ENCODE results near the gene GFRA4.

The GFRA4 gene

DNA sequence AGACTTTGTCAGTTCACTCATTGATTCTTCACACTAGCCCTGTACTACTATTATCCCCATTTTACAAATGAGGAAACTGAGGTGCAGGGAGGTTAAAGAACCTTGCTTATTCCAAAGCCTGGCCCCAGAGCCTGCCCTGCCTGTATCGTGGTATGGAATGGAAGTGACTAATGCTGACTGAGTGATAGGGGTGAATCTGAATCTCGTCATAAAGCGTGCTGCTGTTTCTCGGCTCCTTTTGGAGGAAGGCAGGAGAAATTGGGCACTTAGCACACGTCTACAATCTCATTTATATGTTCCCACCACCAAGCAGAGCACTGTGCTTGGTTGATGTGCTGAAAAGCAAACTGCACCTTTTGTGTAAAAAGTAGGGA, 17.1 kb downstream of the GFRA4 start:
- Mint-ChIP-seq H3K27ac (no peak overlapping the region), H3K27me3 (no peaks in the 10 kb centered on the region), H3K4me1 (no peaks in the 10 kb centered on the region), H3K9me3 (no peaks in the 10 kb centered on the region), H3K36me3 (peaks cover 36 to 49% of the 10 kb centered on the region in 2 donors), H3K4me3 (no peak overlapping the region)
- ATAC-seq (replicated peaks) (no peak), DNase-seq (no peak)

DNA sequence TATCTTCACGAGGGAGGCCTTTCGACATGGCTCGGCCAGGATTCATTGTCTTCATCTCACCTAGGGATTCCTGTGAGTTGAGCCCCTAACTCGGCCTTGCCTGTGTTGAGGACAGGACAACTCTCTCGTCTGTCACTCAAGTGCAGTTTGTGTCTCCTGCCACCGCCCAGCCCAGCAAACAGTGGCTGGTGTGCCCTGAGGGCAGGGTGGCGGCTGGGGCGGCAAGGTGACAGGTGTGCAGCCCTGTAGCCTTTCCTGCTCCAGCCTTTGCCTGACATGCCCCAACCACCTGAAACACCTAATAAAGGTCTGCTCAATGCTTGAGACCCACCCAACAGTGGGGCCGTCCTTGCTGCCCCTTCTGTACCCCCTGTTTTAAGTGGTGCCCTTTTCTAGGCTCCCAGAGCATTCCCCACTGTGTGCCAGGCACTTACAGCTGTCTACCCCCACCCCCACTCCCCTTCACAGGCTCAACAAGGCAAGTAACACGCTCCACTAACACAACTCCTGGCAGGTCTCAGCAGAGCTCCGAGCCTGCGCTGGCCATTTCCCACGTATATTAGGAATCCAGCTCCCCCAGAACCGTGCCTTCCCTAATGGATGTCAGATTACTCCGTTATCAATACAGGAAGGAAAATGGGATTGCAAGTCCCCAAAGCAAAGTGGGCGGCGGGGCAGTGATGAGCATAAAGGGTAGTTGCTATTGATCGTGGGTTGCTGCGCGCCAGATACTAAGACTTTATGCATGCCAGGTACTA, 17.7 kb downstream of the GFRA4 start:
- peaks cover 41 to 49% of the 10 kb centered on the region in 2 donors for H3K36me3 Mint-ChIP-seq
- no peaks in the 10 kb centered on the region for H3K27me3 Mint-ChIP-seq
- ATAC-seq (replicated peaks) (no peak), DNase-seq (no peak)
- H3K4me3 Mint-ChIP-seq: no peak overlapping the region
- H3K4me1 Mint-ChIP-seq: no peaks in the 10 kb centered on the region
- H3K27ac Mint-ChIP-seq: no peak overlapping the region
- no peaks in the 10 kb centered on the region for H3K9me3 Mint-ChIP-seq

DNA sequence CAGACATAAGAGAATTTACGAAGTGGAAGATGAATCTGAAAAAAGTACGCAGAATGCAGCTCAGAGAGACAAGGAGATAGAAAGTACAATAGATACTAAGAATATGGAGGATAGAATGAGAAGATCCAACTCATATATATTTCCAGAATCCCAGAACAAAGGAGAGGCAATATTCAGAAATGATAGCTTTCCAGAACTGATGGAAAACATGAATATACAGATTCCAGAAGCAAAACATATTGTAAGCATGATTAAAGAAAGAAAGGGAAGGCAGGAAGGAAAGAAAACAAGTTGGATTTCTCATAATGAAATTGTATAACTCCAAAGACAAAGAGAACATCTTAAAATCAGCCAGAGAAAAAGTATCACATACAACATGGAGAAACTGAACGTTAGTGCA, 22.9 kb downstream of the GFRA4 start:
- Mint-ChIP-seq H3K9me3 (peaks cover 0 to 2% of the 10 kb centered on the region in 2 donors), H3K4me3 (no peak overlapping the region), H3K36me3 (peaks cover 38 to 40% of the 10 kb centered on the region in 2 donors), H3K27me3 (no peaks in the 10 kb centered on the region), H3K27ac (no peak overlapping the region), H3K4me1 (no peaks in the 10 kb centered on the region)
- no peak for ATAC-seq (replicated peaks)
- DNase-seq: no peak

DNA sequence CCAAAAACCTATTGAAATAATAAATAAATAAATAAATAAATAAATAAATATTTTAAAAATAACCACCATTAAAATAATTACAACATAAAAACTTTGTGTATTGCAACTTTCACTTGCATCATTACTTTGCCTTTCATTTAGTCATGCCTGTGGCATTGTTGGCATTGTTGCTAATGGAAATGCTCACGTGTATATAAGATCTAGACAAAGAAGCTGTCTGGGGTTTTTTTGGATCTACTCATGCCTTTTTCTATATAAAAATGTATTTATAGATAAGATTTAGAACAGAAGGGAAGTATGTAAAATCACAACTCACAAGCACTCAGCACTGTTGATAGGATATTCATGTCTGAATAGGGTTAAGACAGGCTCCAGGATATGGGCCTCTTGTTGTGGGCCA, 27.9 kb downstream of the GFRA4 start:
- ATAC-seq (replicated peaks) (no peak), DNase-seq (no peak)

DNA sequence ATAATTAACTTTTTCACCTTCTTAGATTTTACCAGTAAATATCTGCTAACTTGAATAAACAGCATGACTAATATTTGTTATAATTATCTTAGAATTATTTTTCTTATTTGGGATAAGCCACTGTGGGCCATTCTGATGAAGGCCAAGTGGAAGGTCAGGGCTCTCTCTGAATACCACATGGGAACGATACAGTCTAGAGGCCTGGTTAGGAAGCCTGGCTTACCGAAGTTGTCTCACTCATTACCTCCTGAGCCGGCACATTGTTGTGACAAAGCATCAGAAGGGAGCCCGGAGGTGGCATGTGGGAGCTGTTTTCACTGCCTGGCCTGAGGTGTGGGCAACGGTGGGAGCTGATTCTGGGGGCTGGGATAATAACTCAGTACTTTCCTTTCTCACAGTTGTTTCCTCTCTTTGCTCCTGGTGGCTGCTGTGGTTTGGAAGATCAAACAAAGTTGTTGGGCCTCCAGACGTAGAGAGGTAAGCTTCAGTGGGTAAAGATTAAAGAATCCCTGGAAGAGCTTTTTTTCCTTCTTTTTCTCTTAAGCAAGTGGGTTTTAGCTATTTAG, 29.2 kb downstream of the GFRA4 start:
- Mint-ChIP-seq H3K27ac (no peak overlapping the region), H3K27me3 (no peaks in the 10 kb centered on the region), H3K36me3 (peaks cover 13 to 38% of the 10 kb centered on the region in 2 donors), H3K9me3 (no peaks in the 10 kb centered on the region), H3K4me3 (no peak overlapping the region), H3K4me1 (no peaks in the 10 kb centered on the region)
- DNase-seq (no peak), ATAC-seq (replicated peaks) (no peak)

More for the DNA sequence above, 27.9 kb downstream of the GFRA4 start:
- H3K4me3 Mint-ChIP-seq: no peak overlapping the region
- H3K4me1 Mint-ChIP-seq: no peaks in the 10 kb centered on the region
- H3K36me3 Mint-ChIP-seq: peaks cover 12 to 34% of the 10 kb centered on the region in 2 donors
- peaks cover 0 to 2% of the 10 kb centered on the region in 2 donors for H3K9me3 Mint-ChIP-seq
- H3K27ac Mint-ChIP-seq: no peak overlapping the region
- H3K27me3 Mint-ChIP-seq: no peaks in the 10 kb centered on the region

DNA sequence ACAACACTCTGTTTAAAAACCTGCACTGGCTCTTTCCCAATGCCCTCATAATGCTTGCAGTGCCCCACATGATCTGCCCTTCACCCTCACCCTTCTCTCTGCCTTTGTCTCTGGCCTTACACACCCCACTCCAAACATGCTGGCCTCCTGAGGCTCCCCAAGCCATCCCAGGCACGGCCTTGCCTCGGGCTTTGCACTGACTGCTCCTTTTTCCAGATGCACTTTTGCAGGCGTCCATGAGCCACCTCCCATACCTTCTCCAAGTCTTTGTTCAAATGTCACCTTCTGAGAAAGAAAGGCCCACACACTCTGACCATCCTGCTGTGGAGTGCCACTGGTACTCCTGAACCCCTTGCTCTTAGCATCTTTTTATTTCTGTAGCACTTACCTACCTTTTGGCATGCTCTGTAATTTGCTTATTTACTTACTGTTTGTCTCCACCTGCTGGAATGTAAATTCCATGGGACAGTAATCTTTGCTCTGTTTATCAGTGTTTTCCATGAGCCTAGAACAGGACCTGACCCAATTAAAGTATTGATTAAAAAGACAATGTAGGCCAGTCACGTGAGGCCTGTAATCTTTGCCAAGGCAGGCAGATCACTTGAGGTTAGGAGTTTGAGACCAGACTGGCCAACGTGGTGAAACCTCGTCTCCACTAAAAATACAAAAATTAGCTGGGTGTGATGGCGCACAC, 30.7 kb downstream of the GFRA4 start:
- Mint-ChIP-seq H3K36me3 (peaks cover 16 to 36% of the 10 kb centered on the region in 2 donors), H3K27ac (no peak overlapping the region), H3K27me3 (no peaks in the 10 kb centered on the region), H3K4me1 (no peaks in the 10 kb centered on the region), H3K9me3 (no peaks in the 10 kb centered on the region), H3K4me3 (no peak overlapping the region)
- DNase-seq (no peak), ATAC-seq (replicated peaks) (no peak)

DNA sequence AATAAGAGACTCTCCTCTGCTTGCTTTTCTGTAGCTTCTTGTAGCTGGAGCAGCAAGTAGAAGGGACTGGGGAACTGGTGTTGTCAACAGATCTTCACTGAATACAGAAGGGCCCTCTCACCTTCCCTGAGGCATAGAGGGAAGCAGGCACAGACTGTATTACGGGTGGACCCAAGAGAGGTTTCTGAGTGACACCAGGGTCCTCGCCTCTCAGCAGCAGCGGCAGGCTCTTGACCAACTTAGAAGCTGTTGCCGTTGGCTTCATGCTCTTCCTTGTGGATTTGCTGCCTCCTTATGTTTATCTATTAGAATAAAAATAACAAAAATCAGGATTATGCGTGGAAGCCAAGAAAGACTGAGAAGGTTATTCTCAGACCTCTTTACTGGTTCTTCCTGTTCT, 31.7 kb downstream of the GFRA4 start:
- DNase-seq (no peak), ATAC-seq (replicated peaks) (no peak)
- H3K4me1 Mint-ChIP-seq: no peaks in the 10 kb centered on the region
- no peak overlapping the region for H3K4me3 Mint-ChIP-seq
- no peaks in the 10 kb centered on the region for H3K27me3 Mint-ChIP-seq
- H3K36me3 Mint-ChIP-seq: peaks cover 20 to 40% of the 10 kb centered on the region in 2 donors
- H3K9me3 Mint-ChIP-seq: no peaks in the 10 kb centered on the region
- no peak overlapping the region for H3K27ac Mint-ChIP-seq

DNA sequence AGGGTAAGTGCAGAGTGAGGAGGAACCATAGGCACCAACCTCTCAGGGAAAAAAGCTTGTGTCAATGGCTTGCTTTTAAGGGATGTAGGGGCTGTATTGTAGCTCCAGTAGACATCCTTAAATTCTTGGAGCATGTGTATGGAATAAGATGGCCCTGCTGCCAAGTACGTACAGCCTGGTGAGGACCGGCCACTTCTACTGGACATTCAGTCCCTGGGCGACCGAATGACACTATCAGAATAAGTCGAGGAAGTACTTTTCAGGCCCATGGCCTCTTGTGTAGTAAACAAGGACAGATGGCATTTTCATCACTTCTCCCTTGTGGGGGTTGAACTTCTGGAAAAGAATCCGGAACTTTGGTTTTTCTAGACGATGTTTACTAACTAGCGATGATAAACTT, 32.8 kb downstream of the GFRA4 start:
- no peaks in the 10 kb centered on the region for H3K27me3 Mint-ChIP-seq
- H3K9me3 Mint-ChIP-seq: no peaks in the 10 kb centered on the region
- no peak overlapping the region for H3K4me3 Mint-ChIP-seq
- no peak for ATAC-seq (replicated peaks)
- no peak overlapping the region for H3K27ac Mint-ChIP-seq
- no peak for DNase-seq
- peaks cover 24 to 44% of the 10 kb centered on the region in 2 donors for H3K36me3 Mint-ChIP-seq
- no peaks in the 10 kb centered on the region for H3K4me1 Mint-ChIP-seq

DNA sequence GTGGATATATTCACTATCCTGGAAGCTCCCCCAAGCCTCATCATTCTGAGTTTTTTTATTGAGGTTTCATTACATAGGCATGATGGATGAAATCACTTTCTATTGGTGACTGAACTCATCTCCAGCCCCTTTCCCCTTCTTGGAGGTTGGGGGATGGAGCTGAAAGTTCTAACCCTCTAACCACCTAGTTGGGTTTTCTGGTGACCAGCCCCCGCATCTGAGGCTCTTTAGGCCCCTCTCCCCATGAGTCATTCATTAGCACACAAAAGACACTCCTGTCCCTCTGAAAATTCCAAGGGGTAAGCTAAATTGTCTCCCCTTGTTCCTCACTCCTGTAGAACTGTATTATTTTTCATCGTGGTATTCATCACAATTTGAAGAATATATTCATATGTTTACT, 33.3 kb downstream of the GFRA4 start:
- ATAC-seq (replicated peaks) (no peak), DNase-seq (no peak)
- Mint-ChIP-seq H3K27me3 (no peaks in the 10 kb centered on the region), H3K4me3 (no peak overlapping the region), H3K27ac (no peak overlapping the region), H3K9me3 (no peaks in the 10 kb centered on the region), H3K36me3 (peaks cover 25 to 49% of the 10 kb centered on the region in 2 donors), H3K4me1 (no peaks in the 10 kb centered on the region)

DNA sequence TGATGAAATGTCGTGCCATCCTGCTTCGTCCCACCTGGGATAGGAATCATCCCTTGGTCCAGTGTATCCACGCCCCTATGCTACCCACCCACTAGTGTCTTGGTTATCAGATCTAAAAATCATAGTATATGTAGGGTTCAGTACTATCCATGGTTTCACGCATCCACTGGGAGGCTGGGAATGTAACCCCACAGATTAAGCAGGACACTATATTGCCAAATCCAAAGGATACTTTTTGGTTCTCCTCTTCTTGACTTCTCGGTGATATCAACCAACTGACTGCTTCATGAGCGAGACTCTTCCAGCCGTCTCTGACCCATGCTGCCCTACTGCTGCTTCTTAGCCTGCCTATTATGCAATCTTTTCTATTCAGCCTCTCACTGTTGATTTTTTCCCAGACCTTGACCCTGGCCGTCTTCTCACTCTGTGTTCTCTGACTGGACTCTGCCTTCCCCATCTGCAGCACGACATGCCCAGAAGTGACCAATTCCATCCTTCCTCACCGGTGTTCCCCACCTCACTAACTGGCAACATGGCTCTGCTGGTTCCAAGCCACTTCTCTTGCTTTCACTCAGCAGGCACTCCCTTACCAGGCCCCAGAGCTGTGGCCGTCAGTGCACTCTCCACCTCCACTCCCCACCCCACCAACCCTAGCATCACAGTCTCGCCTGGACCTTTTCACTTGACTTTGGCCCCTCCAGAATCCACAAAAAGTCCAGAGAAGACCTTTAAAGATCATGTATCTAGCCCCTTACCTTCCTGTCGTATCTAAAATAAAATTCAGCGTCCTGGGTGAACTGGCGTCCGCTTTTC, 34.5 kb downstream of the GFRA4 start:
- no peak for ATAC-seq (replicated peaks)
- H3K27me3 Mint-ChIP-seq: no peaks in the 10 kb centered on the region
- H3K36me3 Mint-ChIP-seq: peaks cover 25 to 43% of the 10 kb centered on the region in 2 donors

DNA sequence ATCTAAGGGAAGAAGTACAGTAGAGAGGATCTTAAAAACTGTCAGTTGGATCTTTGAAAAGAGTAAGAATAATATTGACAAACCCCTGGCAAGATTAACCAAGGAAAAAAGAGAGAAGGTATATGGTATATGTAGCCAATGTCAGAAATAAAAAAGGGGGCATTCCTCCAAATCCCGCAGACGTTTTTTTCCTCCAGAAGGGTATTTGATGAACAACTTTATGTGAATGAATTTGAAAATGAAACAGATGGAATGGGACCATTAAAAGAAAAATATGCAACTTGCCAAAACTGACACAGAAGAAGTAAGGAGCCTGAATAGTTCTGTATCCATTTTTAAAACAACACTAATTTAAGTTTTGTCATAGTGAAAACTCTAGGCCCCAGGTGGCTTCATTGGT, 35.7 kb downstream of the GFRA4 start:
- H3K4me3 Mint-ChIP-seq: no peak overlapping the region
- ATAC-seq (replicated peaks) (no peak), DNase-seq (no peak)
- no peak overlapping the region for H3K27ac Mint-ChIP-seq
- no peaks in the 10 kb centered on the region for H3K27me3 Mint-ChIP-seq
- H3K9me3 Mint-ChIP-seq: no peaks in the 10 kb centered on the region
- H3K36me3 Mint-ChIP-seq: peaks cover 25 to 43% of the 10 kb centered on the region in 2 donors
- no peaks in the 10 kb centered on the region for H3K4me1 Mint-ChIP-seq

More for the DNA sequence above, 34.5 kb downstream of the GFRA4 start:
- no peak for DNase-seq
- H3K9me3 Mint-ChIP-seq: no peaks in the 10 kb centered on the region
- no peaks in the 10 kb centered on the region for H3K4me1 Mint-ChIP-seq
- H3K27ac Mint-ChIP-seq: no peak overlapping the region
- no peak overlapping the region for H3K4me3 Mint-ChIP-seq

DNA sequence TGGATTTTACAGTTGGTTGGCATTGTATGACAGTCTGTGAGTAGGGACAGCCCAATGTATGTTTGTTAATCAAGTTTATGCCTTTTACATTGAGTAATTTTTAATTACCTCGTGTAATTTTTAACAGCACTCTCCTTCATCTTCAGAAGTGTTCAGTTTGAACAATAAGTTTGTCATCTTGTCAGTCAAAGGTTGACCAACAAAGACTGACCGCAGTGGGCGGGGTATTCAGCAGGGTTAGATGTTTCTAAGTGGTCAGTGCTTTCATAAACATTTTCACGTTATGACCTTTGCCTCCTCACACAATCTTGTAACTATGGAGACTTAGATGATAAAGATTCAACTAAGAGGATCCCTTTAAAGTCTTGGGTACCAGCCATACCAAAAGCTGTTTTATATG, 40.8 kb downstream of the GFRA4 start:
- ATAC-seq (replicated peaks): no peak
- no peak overlapping the region for H3K27ac Mint-ChIP-seq
- peaks cover 25 to 37% of the 10 kb centered on the region in 2 donors for H3K36me3 Mint-ChIP-seq
- no peak overlapping the region for H3K4me3 Mint-ChIP-seq
- H3K9me3 Mint-ChIP-seq: no peaks in the 10 kb centered on the region
- H3K4me1 Mint-ChIP-seq: no peaks in the 10 kb centered on the region
- no peaks in the 10 kb centered on the region for H3K27me3 Mint-ChIP-seq
- DNase-seq: no peak

DNA sequence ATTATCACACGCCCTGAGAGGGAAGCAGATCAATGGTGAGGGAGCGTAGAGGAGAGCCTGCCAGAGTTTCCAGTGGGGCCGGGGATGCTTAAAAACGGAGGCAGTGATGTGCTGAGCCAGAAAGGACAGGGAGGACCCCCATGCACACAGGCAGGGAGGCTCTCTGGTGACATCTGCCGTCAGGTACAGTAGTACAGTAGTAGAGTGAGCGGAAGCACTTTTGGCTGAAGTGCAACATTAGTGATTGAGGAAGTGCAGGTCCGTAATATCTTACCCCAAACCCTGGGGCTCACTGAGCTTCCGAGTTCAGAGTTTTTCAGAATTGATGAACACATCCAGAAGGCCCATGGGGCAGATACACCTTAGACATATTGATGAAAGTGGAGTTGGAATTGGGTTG, 42.1 kb downstream of the GFRA4 start:
- Mint-ChIP-seq H3K9me3 (no peaks in the 10 kb centered on the region), H3K4me1 (no peaks in the 10 kb centered on the region), H3K27me3 (no peaks in the 10 kb centered on the region), H3K27ac (no peak overlapping the region), H3K36me3 (peaks cover 32 to 45% of the 10 kb centered on the region in 2 donors), H3K4me3 (no peak overlapping the region)
- ATAC-seq (replicated peaks) (no peak), DNase-seq (no peak)

DNA sequence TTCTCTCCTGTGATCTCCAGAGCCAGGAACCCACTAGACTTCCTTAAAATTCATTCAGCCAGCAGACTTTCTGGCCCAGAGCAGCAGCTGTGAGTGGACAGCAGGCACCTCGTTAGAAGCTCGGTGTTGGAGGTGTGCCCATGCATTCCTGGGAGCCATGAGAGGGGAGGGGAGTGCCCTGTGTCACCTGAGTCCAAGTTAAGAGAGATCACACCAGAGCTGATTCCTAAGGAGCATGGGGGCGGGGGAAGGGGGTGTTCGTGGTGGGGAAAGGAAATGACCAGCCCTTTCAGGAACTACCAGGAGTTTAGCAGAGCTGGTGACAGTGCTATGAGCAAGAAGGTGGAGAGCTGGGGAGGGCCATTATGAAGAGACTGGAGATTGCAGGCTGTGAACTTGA, 46.9 kb downstream of the GFRA4 start:
- Mint-ChIP-seq H3K4me1 (no peaks in the 10 kb centered on the region), H3K4me3 (no peak overlapping the region), H3K27ac (no peak overlapping the region), H3K9me3 (no peaks in the 10 kb centered on the region), H3K27me3 (no peaks in the 10 kb centered on the region), H3K36me3 (peaks cover 29 to 45% of the 10 kb centered on the region in 2 donors)
- ATAC-seq (replicated peaks): no peak
- DNase-seq: no peak
